GM21717 (cell line): ENCODE data around the gene CDHR3.

Experiments used
- ATAC-seq: cut with Tn5 transposase; IDR thresholded peaks from one replicate; pipeline ENCODE4 v1.9.1; 2021; ENCODE audit warnings: mild to moderate bottlenecking, moderate library complexity; ENCODE audit not compliant: unreplicated experiment

Gene CDHR3, protein sequence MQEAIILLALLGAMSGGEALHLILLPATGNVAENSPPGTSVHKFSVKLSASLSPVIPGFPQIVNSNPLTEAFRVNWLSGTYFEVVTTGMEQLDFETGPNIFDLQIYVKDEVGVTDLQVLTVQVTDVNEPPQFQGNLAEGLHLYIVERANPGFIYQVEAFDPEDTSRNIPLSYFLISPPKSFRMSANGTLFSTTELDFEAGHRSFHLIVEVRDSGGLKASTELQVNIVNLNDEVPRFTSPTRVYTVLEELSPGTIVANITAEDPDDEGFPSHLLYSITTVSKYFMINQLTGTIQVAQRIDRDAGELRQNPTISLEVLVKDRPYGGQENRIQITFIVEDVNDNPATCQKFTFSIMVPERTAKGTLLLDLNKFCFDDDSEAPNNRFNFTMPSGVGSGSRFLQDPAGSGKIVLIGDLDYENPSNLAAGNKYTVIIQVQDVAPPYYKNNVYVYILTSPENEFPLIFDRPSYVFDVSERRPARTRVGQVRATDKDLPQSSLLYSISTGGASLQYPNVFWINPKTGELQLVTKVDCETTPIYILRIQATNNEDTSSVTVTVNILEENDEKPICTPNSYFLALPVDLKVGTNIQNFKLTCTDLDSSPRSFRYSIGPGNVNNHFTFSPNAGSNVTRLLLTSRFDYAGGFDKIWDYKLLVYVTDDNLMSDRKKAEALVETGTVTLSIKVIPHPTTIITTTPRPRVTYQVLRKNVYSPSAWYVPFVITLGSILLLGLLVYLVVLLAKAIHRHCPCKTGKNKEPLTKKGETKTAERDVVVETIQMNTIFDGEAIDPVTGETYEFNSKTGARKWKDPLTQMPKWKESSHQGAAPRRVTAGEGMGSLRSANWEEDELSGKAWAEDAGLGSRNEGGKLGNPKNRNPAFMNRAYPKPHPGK

DNA sequence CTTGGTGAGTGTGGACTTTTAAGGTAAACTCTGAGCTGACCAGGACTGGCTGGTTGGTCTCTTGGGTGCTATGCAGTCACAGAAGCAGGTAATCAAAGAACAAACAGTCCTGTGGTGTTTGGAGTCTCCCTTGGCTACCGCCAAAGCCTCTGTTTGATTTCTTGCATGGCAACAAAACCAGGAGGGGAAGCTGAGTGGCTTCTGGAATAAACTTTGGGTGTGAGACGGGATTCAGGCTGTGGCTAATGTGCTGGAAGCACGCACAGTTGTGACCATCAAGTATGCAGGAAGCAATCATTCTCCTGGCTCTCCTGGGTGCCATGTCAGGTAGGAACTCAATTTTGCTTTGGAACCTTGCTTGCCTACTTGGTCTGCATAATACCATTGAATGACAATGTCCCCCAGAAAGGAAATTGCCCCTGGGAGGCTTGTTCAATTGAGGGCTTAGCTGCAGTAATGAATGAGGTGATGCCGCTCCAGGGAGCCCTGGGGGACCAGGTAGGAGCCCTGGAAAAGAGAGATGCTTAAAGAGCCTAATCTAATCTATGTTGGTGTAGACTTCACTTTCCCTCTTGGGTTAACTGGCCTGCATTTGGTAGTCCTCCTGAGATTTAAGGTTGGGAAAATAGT, at the start of gene CDHR3:
TSS of gene CDHR3 (plus strand) at position 227 of the 630 bp plus-strand sequence. CDS start at position 282, 55 bp downstream.
- no peak for ATAC-seq

- ATAC-seq, result no peak
These were observed 49.1 kb upstream of the CDHR3 start for GRCh38 chr7:105913947-105914346.

- no peak for ATAC-seq
These were observed 46.5 kb upstream of the CDHR3 start for GRCh38 chr7:105916603-105917002.

DNA sequence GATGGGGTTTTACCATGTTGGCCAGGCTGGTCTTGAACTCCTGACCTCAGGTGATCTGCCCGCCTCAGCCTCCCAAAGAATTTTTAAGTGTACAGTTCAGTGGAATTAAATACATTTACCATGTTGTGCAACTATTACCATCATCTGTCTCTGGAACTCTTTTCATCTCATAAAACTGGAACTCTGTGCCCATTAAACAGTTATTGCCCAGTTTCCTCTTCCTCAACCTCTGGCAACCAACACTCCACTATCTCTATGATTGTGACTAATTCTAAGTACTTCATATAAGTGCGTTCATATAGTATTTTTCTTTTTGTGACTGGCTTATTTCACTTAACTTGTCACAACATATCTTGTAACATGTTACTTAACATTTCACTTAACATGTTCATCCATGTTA, 45.4 kb upstream of the CDHR3 start:
- no peak for ATAC-seq

DNA sequence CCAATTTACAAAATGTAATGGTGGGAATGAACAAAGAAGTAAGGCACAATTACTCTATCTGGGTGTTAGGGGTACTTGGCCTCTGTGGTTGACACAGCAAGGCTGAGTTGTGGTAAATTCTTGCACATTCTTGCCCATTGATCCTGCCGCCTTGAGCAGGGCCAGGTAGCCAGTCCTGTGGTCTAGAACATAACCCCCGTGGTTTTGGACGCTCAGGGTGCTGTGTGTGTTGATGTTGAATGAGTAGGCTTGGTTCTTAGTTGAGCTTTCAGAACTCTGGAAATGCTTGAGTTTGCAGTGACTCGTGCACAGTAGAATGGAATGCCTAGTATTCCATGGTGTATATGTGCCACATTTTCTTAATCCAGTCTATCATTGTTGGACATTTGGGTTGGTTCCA, 42.3 kb upstream of the CDHR3 start:
- ATAC-seq, result no peak

DNA sequence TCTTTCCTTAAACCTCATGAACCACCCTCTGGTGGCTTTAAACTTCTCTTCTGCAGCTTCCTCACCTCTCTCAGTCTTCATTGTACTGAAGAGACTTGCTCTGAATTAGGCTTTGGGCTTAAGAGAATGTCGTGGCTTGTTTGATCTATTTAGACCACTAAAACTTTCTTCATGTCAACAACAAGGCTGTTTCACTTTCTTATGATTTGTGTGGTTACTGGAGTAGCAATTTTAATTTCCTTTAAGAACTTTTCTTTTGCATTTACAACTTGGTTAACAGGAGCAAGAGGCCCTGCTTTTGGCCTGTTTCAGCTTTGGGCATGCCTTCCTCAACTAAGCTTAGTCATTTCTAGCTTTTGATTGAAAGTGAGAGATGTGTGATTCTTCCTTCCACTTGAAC, 38.1 kb upstream of the CDHR3 start:
- ATAC-seq, result no peak

DNA sequence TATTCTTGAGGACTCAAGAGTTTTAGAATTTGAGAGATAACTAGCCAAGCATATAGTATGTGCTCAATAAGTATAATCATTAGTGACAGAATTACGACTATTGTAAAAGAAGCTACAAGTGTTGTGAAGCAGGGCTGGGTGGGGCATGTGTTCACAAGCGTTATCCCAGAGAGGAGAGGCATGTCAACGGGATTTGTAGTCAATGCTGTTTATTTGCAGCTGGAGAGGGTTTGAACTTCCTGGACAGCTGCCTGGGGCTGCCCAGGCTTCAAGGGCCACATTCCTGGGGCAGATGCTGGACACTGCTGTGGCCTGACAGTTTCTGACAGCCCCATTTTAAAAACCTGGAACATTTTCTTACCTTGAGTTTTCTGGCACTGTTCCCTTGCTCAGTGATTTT, 36.9 kb upstream of the CDHR3 start:
- no peak for ATAC-seq

DNA sequence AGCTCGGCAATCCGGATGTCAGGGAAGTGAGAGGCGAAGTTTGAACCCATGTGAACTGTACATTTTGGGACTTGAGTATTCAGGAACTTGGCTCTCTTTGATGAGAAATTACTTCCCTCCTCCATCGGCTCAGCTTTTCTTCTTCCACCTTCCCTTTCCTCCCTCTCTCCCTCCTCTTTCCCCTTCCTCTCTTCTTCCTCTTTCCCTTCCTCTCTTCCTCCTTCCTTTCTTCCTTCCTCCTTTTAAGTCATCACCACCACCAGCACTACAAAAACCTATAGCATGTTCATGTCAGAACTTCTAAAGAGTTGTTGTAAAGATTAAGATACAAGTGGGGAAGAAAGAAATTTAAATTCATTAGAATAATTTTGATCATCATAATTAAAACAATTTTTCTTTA, 31.9 kb upstream of the CDHR3 start:
- ATAC-seq, result no peak

- no peak for ATAC-seq
These were observed 30.1 kb upstream of the CDHR3 start for GRCh38 chr7:105932835-105933477.

- no peak for ATAC-seq
These were observed 28.4 kb upstream of the CDHR3 start for GRCh38 chr7:105934572-105935185.

GRCh38 chr7:105935250-105935649, 27.8 kb upstream of the CDHR3 start:
- ATAC-seq, result no peak

- no peak for ATAC-seq
These were observed 25.7 kb upstream of the CDHR3 start for GRCh38 chr7:105937411-105937810.

DNA sequence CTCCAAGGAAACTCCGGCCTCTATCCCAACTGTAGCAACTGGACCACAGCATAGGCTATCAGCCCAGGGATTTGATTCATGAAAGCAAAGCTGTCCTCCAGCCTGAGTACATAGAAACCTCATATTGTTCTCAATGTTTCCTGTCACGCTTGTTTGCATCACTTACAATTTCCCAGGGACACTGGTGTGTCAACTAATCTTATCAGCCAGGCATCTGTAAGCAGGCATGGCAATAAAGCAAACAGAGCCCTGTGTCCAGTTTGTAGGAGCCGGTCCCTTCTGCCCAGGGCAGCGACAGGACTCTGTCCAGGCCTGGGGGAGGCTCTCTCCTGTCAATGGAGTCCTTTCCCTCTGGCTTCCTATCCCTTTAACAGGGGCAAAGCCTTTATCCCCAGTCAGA, 23.0 kb upstream of the CDHR3 start:
- ATAC-seq, result no peak

DNA sequence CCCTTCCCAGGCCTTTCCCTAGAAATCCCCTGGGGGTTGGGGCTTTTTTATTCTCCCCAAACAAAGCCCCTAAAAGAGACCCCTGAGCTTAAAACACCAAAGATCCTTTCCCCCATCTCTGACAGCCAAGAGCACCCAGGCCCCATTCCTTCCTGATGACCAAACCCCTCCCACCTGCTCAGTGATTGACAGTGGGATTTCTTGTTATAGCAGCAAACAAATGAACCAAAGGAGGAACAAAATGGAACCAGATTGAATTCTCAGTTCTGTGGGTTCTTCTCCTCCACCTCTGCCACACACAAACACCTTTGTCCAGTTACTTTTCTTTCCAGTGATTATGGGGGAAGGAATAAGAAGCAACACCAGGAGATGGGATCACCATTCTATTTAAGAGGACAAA, 21.5 kb upstream of the CDHR3 start:
- ATAC-seq, result no peak

GRCh38 chr7:105943486-105943885, 19.6 kb upstream of the CDHR3 start:
- ATAC-seq, result no peak

DNA sequence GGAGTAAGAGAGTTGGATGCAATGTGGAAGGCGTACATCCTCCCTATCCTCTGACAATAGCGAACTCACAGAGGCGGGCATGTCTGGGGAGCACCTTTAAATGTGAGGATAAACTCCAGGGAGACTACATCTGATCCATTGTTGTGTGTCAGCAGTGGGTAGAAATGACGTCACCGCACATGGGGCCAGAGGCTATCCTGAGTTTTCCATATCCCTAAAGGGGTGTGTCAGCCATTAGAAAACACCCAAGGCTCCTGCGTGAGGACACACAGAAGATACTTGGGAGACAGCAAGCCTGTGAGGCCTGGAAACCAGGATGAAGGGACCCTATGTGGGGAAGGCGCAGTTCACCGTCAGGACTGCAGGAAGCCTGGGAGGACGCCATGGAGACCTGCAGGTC, 17.2 kb upstream of the CDHR3 start:
- ATAC-seq, result no peak

- ATAC-seq, result no peak
These were observed 11.5 kb upstream of the CDHR3 start for GRCh38 chr7:105951597-105951996.

DNA sequence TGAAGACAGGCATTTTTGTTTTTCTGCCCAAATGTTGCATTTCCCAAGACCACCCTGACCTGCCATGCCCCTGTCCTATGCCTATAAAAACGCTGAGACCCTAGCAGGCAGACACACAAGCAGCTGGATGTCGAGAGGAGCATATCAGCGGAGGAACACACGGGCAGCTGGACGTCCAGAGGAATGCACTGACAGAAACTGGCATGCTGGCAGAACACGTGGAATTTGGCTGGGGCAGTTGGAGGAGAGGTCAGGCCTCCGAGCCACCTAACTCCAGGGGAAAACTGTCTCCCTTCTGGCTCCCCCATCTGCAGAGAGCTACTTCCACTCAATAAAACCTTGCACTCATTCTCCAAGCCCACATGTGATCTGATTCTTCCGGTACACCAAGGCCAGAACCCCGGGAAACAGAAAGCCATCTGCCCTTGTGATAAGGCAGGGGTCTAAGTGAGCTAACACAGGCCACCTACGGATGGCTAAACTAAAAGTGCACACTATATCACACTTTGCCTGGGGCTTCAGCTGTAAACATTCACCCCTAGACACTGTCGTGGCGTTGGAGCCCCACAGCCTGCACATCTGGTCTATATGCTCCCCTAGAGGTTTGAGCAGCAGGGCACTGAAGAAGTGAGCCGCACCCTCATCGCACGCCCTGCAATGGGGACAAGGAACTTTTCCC, 10.0 kb upstream of the CDHR3 start:
- ATAC-seq, result no peak

- ATAC-seq, result no peak
These were observed 8.4 kb upstream of the CDHR3 start for GRCh38 chr7:105954711-105955110.
